Measurements from ENCODE around the gene MAN1A1. TPM values are rescaled to one million over a fixed set of nuclear protein-coding genes. Genes with fewer than 3 reads are reported as not detected.

MAN1A1 gene
- total and polyA plus RNA-seq, 2 experiments from 2014 or later, result 2.0 to 8.7 TPM

DNA sequence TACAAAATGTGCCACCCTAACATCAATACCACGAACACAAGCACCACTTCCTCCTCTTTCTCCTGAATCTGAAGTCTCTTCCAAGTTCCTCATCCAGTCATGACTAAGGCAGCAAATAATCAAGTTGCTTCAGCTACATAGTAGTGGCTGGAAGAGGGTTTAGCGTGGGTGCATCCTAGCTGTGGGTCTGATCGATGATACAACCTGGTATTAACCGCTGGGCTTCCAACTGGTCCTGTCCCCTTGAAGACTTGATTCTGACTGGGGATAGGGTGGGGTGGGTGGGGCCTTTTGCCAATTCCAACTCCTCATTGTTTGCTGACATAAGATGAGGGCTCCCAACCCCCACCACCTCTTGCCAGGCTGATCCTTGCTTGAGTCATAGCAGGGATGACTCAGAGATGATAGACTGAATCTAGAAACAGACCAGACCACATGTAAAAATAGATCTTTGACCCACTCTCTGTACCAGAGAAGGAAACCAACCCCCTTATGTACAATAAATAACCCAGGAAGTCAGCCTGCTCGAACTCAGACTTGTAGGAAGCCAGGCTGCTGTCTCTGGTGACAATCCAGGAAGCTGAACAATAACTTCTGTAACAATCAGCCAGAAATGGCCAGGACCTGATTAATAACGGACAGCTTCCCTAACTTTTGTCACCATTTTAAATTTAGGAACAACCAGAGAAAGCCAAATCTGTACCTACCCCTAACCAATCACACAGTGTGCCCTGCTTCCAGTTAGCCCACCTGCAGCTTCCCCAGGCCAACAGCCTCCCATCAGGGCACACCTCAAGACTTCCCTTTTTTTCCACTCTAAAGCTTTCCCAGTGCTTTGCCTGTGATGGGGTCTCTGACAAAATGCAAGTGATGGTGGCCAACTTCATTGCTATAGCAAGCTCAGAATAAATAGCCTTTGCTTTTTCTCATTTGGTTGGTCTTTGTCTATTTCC, 202.2 kb downstream of the MAN1A1 start (continued):
- TF ChIP-seq ZNF462 (CRISPR knock-in tag; IDR thresholded peaks at IDR 0.05) (no peak), POLR2AphosphoS5 (IDR thresholded peaks at IDR 0.05; ENCODE audit: low read depth) (no peak), STAT1 (IDR thresholded peaks at IDR 0.05; ENCODE audit: unreplicated experiment) (no peak), EZH2phosphoT487 (IDR thresholded peaks at IDR 0.05; ENCODE audit: unreplicated experiment) (no peak), REST (IDR thresholded peaks at IDR 0.05; ENCODE audit: unreplicated experiment) (no peak)
